Measurements from ENCODE around the gene DMXL2. TPM values are rescaled to one million over a fixed set of nuclear protein-coding genes. Genes with fewer than 3 reads are reported as not detected.
A peak's percentile ranks its signal among the peaks of the same experiment; 100 is the strongest.

Gene DMXL2
- total RNA-seq, 1 experiment from 2014 or later: 37.3 TPM

DNA sequence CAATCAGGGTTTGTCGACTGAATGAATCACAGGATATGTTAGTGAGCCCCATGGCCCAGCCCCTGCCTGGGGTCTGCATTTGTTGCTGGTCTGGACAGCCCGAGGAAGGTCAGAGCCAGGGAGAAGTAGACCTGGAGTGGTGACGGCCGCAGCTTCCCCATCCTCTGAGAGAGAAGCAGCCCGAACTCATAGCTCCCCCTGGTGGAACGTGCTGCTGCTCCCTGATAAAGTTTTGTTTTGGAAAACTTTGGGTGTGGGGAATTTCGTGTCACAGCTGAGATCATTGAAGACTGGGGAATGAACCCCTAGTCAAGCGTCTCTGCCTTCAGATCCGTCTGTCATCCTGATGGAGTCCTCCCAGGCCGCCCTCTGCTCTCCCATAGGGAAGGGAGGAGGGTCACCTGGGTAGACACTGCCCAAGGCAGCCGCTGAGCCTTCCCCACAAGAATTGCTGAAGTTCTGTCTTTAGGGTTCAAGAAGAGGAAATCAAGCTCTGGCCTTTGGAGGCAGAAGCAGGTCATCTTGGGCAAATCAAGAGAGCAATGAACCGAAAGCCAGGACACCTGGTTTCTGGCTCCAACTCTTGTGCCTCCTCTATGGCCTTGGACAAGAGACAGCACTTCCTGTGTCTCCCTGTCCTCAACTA is 220.6 kb downstream of the DMXL2 start:
- no TSS peak for BruUV-seq (replicated peaks)
- ChIA-PET POLR2A (no interaction called here), CTCF (interaction anchor here (1.0 kb wide), 1 partner anchor 239 kb away, joined by 5 read pairs; no protein-coding TSS in a partner anchor)
- peaks cover 9% of the 10 kb centered on the region for H3K27me3 ChIP-seq (ENCODE audit: control insufficient read depth, insufficient read depth, low read length)
- 0 out of 2 replicates have a peak, but pooled peaks have one; percentile 50 for ATAC-seq
- no peak overlapping the region for H3K4me3 ChIP-seq (ENCODE audit: low read depth in 2 of 2, low read length in 2 of 2)
- H3K9me3 ChIP-seq (ENCODE audit: control insufficient read depth, insufficient read depth, low read depth, low read length): no peaks in the 10 kb centered on the region
- intact Hi-C loops (cut with micrococcal nuclease; ENCODE audit: unreplicated experiment): loop anchor here (2.0 to 5.0 kb wide), 2 partner anchors 120 to 239 kb away; no protein-coding TSS in a partner anchor
- no peak for DNase-seq (ENCODE audit: low read depth, low spot score)
- in situ Hi-C loops (cut with HindIII; ENCODE audit: low pct_unique_long_range_greater_than_20kb, low sequenced_read_pairs): no loop called here
- no peak overlapping the region for H3K27ac ChIP-seq (ENCODE audit: low read length)
- H3K4me1 ChIP-seq (ENCODE audit: control insufficient read depth, insufficient read depth, low read length): no peaks in the 10 kb centered on the region
- no peaks in the 10 kb centered on the region for H3K36me3 ChIP-seq (ENCODE audit: control insufficient read depth, insufficient read depth, low read length)
- TF ChIP-seq, protein P1, sequence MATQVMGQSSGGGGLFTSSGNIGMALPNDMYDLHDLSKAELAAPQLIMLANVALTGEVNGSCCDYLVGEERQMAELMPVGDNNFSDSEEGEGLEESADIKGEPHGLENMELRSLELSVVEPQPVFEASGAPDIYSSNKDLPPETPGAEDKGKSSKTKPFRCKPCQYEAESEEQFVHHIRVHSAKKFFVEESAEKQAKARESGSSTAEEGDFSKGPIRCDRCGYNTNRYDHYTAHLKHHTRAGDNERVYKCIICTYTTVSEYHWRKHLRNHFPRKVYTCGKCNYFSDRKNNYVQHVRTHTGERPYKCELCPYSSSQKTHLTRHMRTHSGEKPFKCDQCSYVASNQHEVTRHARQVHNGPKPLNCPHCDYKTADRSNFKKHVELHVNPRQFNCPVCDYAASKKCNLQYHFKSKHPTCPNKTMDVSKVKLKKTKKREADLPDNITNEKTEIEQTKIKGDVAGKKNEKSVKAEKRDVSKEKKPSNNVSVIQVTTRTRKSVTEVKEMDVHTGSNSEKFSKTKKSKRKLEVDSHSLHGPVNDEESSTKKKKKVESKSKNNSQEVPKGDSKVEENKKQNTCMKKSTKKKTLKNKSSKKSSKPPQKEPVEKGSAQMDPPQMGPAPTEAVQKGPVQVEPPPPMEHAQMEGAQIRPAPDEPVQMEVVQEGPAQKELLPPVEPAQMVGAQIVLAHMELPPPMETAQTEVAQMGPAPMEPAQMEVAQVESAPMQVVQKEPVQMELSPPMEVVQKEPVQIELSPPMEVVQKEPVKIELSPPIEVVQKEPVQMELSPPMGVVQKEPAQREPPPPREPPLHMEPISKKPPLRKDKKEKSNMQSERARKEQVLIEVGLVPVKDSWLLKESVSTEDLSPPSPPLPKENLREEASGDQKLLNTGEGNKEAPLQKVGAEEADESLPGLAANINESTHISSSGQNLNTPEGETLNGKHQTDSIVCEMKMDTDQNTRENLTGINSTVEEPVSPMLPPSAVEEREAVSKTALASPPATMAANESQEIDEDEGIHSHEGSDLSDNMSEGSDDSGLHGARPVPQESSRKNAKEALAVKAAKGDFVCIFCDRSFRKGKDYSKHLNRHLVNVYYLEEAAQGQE (IDR thresholded peaks at IDR 0.05; ENCODE audit: insufficient read depth in 1 of 2, low read depth in 2 of 2, low read length in 1 of 2): no peak
- TF ChIP-seq, protein P2, sequence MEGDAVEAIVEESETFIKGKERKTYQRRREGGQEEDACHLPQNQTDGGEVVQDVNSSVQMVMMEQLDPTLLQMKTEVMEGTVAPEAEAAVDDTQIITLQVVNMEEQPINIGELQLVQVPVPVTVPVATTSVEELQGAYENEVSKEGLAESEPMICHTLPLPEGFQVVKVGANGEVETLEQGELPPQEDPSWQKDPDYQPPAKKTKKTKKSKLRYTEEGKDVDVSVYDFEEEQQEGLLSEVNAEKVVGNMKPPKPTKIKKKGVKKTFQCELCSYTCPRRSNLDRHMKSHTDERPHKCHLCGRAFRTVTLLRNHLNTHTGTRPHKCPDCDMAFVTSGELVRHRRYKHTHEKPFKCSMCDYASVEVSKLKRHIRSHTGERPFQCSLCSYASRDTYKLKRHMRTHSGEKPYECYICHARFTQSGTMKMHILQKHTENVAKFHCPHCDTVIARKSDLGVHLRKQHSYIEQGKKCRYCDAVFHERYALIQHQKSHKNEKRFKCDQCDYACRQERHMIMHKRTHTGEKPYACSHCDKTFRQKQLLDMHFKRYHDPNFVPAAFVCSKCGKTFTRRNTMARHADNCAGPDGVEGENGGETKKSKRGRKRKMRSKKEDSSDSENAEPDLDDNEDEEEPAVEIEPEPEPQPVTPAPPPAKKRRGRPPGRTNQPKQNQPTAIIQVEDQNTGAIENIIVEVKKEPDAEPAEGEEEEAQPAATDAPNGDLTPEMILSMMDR (IDR thresholded peaks at IDR 0.05): peak; percentile 79

DNA sequence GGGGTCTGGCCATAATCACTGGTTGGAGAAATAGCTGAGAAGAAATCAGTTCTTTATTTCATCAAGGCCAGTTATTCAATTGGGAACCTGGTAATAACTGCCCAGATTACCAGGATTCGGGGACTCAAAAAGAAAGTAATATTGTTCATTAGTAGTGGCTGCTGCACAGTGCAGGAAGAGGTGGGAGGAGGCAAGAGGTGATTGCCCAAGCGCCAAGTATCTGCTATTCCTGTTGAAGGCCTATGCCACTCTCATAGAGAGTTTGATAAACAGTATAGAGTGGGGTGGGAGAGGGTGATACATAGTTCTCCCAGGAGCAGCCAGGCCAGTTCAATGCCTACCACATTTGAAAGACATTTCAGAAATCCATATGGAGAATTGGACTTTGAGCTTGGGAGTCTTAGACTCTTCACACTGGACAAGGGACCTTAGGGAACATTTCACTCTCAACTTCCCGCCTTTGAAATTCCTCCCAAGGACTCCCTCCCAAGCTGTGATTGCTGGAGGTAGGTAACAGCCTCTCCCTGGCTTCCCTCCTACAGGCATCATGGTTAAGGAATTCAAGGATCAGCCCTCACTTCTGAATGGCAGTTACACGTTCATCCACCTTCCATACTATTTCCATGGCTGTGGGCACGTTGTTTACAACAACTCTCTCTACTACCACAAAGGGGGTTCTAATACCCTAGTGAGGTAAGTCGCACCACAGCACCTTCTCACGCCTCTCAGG is 221.4 kb downstream of the DMXL2 start:
- Histone ChIP-seq H3K27me3 (ENCODE audit: control insufficient read depth, insufficient read depth, low read length) (peaks cover 9% of the 10 kb centered on the region), H3K4me3 (ENCODE audit: low read depth in 2 of 2, low read length in 2 of 2) (no peak overlapping the region), H3K4me1 (ENCODE audit: control insufficient read depth, insufficient read depth, low read length) (no peaks in the 10 kb centered on the region), H3K27ac (ENCODE audit: low read length) (no peak overlapping the region), H3K9me3 (ENCODE audit: control insufficient read depth, insufficient read depth, low read depth, low read length) (no peaks in the 10 kb centered on the region), H3K36me3 (ENCODE audit: control insufficient read depth, insufficient read depth, low read length) (no peaks in the 10 kb centered on the region)
- BruUV-seq (replicated peaks): no TSS peak
- CTCF ChIA-PET: interaction anchor here (0.6 to 1.0 kb wide), 2 partner anchors 238 to 331 kb away, joined by 4 to 5 read pairs; no protein-coding TSS in a partner anchor
- POLR2A ChIA-PET: no interaction called here
- in situ Hi-C loops (cut with HindIII; ENCODE audit: low pct_unique_long_range_greater_than_20kb, low sequenced_read_pairs): no loop called here
- TF ChIP-seq POLR2AphosphoS5 (IDR thresholded peaks at IDR 0.05; ENCODE audit: low read depth, low read length) (no peak), TCF7L2 (IDR thresholded peaks at IDR 0.05; ENCODE audit: low read depth, low read length) (no peak), SIN3A (IDR thresholded peaks at IDR 0.05; ENCODE audit: borderline replicate concordance, insufficient read depth, low read depth, low read length) (no peak)
- TF ChIP-seq, protein P1 (IDR thresholded peaks at IDR 0.05; ENCODE audit: insufficient read depth in 1 of 2, low read depth in 2 of 2, low read length in 1 of 2): no peak
- TF ChIP-seq, protein P2 (IDR thresholded peaks at IDR 0.05): no peak
- no peak for DNase-seq (ENCODE audit: low read depth, low spot score)
- intact Hi-C loops (cut with micrococcal nuclease; ENCODE audit: unreplicated experiment): loop anchor here (5.0 kb wide), 1 partner anchor 119 kb away; no protein-coding TSS in a partner anchor
- ATAC-seq: no peak

Data from Panc1 (cell line).